Kidney epithelial cell (primary cell): ENCODE results near the gene PPP2R2C. TPM values are rescaled to one million over a fixed set of nuclear protein-coding genes. Genes with fewer than 3 reads are reported as not detected.

Experiments
- DNase-seq: peaks from one replicate; pipeline ENCODE4 v3.0.0-alpha.2; 2010; ENCODE audit warnings: low read depth
- H3K27me3 ChIP-seq: 2 replicates; pipeline ENCODE4 v1.6.0; 2011; ENCODE audit warnings: low read length; ENCODE audit not compliant: control insufficient read depth, insufficient read depth
- H3K36me3 ChIP-seq: 2 replicates; pipeline ENCODE4 v1.5.1; 2011; ENCODE audit warnings: low read length; ENCODE audit not compliant: control insufficient read depth, insufficient read depth
- H3K4me3 ChIP-seq: 2 replicates; pipeline ENCODE4 v1.5.1; 2011; ENCODE audit warnings: low read depth, mild to moderate bottlenecking, control low read depth, low read length
- CTCF ChIP-seq: IDR thresholded peaks from 2 replicates; pipeline ENCODE4 v1.5.1; 2011; ENCODE audit warnings: mild to moderate bottlenecking, moderate library complexity, low read length, control low read depth, inconsistent platforms; ENCODE audit not compliant: insufficient read depth, poor library complexity, severe bottlenecking
- total RNA-seq: library from RNA; depleted of rRNA; stranded (reverse); fragments of >200 nt; gene quantifications from 2 replicates; pipeline ENCODE4 v1.2.3, GENCODE V29; 2015

PPP2R2C gene
- total RNA-seq, 1 donor from 2014 or later: not detected

- no peak for TF ChIP-seq CTCF
- no peak for DNase-seq
- Histone ChIP-seq H3K27me3 (no peaks in the 10 kb centered on the region), H3K4me3 (no peak overlapping the region), H3K36me3 (peaks cover 2% of the 10 kb centered on the region)
Observed at GRCh38 chr4:6275898-6276806, 196.3 kb downstream of the PPP2R2C start.

GRCh38 chr4:6275351-6275750 is 197.1 kb downstream of the PPP2R2C start:
- Histone ChIP-seq H3K4me3 (no peak overlapping the region), H3K36me3 (peaks cover under 1% of the 10 kb centered on the region), H3K27me3 (no peaks in the 10 kb centered on the region)
- DNase-seq: no peak
- TF ChIP-seq CTCF: no peak

- no peak for TF ChIP-seq CTCF
- no peak overlapping the region for H3K4me3 ChIP-seq
- DNase-seq: no peak
- H3K27me3 ChIP-seq: no peaks in the 10 kb centered on the region
- no peaks in the 10 kb centered on the region for H3K36me3 ChIP-seq
Observed at GRCh38 chr4:6273661-6273990, 198.8 kb downstream of the PPP2R2C start.

GRCh38 chr4:6272863-6273660 is 199.4 kb downstream of the PPP2R2C start:
- Histone ChIP-seq H3K27me3 (no peaks in the 10 kb centered on the region), H3K4me3 (no peak overlapping the region), H3K36me3 (no peaks in the 10 kb centered on the region)
- peak; percentile 70 for DNase-seq
- TF ChIP-seq CTCF: peak; percentile 26

- no peaks in the 10 kb centered on the region for H3K36me3 ChIP-seq
- no peaks in the 10 kb centered on the region for H3K27me3 ChIP-seq
- TF ChIP-seq CTCF: no peak
- no peak for DNase-seq
- H3K4me3 ChIP-seq: no peak overlapping the region
Observed at GRCh38 chr4:6271701-6272465, 200.5 kb downstream of the PPP2R2C start.
